MM.1S (cell line): ENCODE data around the gene UBAC2.

Experiments used
- DNase-seq: peaks from one replicate; pipeline ENCODE4 v3.0.0-alpha.2; 2015
- H2AFZ ChIP-seq: fragments of 300-600 bp; sonication (generic); 2 replicates; pipeline ENCODE4 v1.6.0; 2016; ENCODE audit warnings: antibody characterized with exemption, low read length
- H3F3A ChIP-seq: fragments of 300-600 bp; sonication (generic); 2 replicates; pipeline ENCODE4 v1.6.1; 2016; ENCODE audit warnings: mild to moderate bottlenecking, antibody characterized with exemption, low read length, moderate library complexity, mixed read lengths; ENCODE audit not compliant: insufficient read depth
- H3K27ac ChIP-seq: fragments of 300-600 bp; sonication (generic); 2 replicates; pipeline ENCODE4 v1.5.1; 2016; ENCODE audit warnings: mild to moderate bottlenecking, low read length
- H3K27me3 ChIP-seq: fragments of 300-600 bp; sonication (generic); replicated peaks from 2 replicates; pipeline ENCODE4 v1.6.0; 2016; ENCODE audit warnings: low read length; ENCODE audit not compliant: insufficient read depth
- H3K36me3 ChIP-seq: fragments of 300-600 bp; sonication (generic); replicated peaks from 2 replicates; pipeline ENCODE4 v1.6.1; 2016; ENCODE audit warnings: mild to moderate bottlenecking, low read length, mixed read lengths; ENCODE audit not compliant: insufficient read depth
- H3K4me1 ChIP-seq: fragments of 300-600 bp; sonication (generic); 2 replicates; pipeline ENCODE4 v1.6.1; 2016; ENCODE audit warnings: low read length, mixed read lengths
- H3K4me2 ChIP-seq: fragments of 300-600 bp; sonication (generic); 2 replicates; pipeline ENCODE4 v1.6.0; 2016; ENCODE audit warnings: low read depth, low read length
- H3K4me3 ChIP-seq: fragments of 300-600 bp; sonication (generic); 2 replicates; pipeline ENCODE4 v1.5.1; 2016; ENCODE audit warnings: low read length, mixed read lengths
- H3K79me2 ChIP-seq: fragments of 300-600 bp; sonication (generic); 2 replicates; pipeline ENCODE4 v1.6.1; 2016; ENCODE audit warnings: mixed run types, low read length, mixed read lengths
- H3K9ac ChIP-seq: fragments of 300-600 bp; sonication (generic); 2 replicates; pipeline ENCODE4 v1.6.1; 2016; ENCODE audit warnings: low read length, mixed read lengths
- H3K9me2 ChIP-seq: fragments of 300-600 bp; sonication (generic); replicated peaks from 2 replicates; pipeline ENCODE4 v1.6.1; 2016; ENCODE audit warnings: mild to moderate bottlenecking, low read length, mixed read lengths; ENCODE audit not compliant: insufficient read depth
- H3K9me3 ChIP-seq: fragments of 300-600 bp; sonication (generic); replicated peaks from 2 replicates; pipeline ENCODE4 v1.6.1; 2016; ENCODE audit warnings: mild to moderate bottlenecking, low read length, mixed read lengths; ENCODE audit not compliant: insufficient read depth
- H4K20me1 ChIP-seq: fragments of 300-600 bp; sonication (generic); 2 replicates; pipeline ENCODE4 v1.6.1; 2016; ENCODE audit warnings: mild to moderate bottlenecking, low read length, moderate library complexity, mixed read lengths; ENCODE audit not compliant: insufficient read depth
- EZH2 ChIP-seq: fragments of 300-600 bp; sonication (generic); optimal IDR thresholded peaks from 2 replicates; pipeline ENCODE3; 2017; ENCODE audit warnings: low read depth, mild to moderate bottlenecking, antibody characterized with exemption, low read length, mixed read lengths
- EZH2phosphoT487 ChIP-seq: fragments of 300-600 bp; sonication (generic); IDR thresholded peaks from 2 replicates; pipeline ENCODE4 v1.6.1; 2018; ENCODE audit warnings: antibody characterized with exemption, low read length
- TF ChIP-seq, protein P1 (sequence below): fragments of 300-600 bp; sonication (generic); IDR thresholded peaks from 2 replicates; pipeline ENCODE4 v1.5.1; 2016; ENCODE audit warnings: antibody characterized with exemption, low read length, mixed read lengths

UBAC2 gene

GRCh38 chr13:99355267-99356011, 154.8 kb downstream of the UBAC2 start:
- Histone ChIP-seq H3K4me1 (peaks cover 23% of the 10 kb centered on the region), H3K79me2 (no peaks in the 10 kb centered on the region), H3F3A (peaks cover 10% of the 10 kb centered on the region), H3K4me3 (peak overlapping the region; percentile 22; the same call in 1 of the 2 replicates), H3K9me2 (no peaks in the 10 kb centered on the region), H3K4me2 (peak overlapping the region; percentile 88), H3K27me3 (no peaks in the 10 kb centered on the region), H3K36me3 (no peaks in the 10 kb centered on the region), H3K27ac (peak overlapping the region; percentile 66; the same call in 1 of the 2 replicates), H3K9ac (peak overlapping the region; percentile 44), H4K20me1 (no peaks in the 10 kb centered on the region), H3K9me3 (no peaks in the 10 kb centered on the region), H2AFZ (no peak overlapping the region)
- no peak for TF ChIP-seq EZH2
- no peak for TF ChIP-seq EZH2phosphoT487
- TF ChIP-seq, protein P1, sequence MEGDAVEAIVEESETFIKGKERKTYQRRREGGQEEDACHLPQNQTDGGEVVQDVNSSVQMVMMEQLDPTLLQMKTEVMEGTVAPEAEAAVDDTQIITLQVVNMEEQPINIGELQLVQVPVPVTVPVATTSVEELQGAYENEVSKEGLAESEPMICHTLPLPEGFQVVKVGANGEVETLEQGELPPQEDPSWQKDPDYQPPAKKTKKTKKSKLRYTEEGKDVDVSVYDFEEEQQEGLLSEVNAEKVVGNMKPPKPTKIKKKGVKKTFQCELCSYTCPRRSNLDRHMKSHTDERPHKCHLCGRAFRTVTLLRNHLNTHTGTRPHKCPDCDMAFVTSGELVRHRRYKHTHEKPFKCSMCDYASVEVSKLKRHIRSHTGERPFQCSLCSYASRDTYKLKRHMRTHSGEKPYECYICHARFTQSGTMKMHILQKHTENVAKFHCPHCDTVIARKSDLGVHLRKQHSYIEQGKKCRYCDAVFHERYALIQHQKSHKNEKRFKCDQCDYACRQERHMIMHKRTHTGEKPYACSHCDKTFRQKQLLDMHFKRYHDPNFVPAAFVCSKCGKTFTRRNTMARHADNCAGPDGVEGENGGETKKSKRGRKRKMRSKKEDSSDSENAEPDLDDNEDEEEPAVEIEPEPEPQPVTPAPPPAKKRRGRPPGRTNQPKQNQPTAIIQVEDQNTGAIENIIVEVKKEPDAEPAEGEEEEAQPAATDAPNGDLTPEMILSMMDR = no peak
- DNase-seq = no peak

GRCh38 chr13:99356012-99356261, 155.3 kb downstream of the UBAC2 start:
- peaks cover 10% of the 10 kb centered on the region for H3F3A ChIP-seq
- no peaks in the 10 kb centered on the region for H4K20me1 ChIP-seq
- H3K27ac ChIP-seq = peak overlapping the region; percentile 66; the same call in 1 of the 2 replicates
- no peak overlapping the region for H2AFZ ChIP-seq
- no peaks in the 10 kb centered on the region for H3K9me3 ChIP-seq
- H3K4me3 ChIP-seq = peak overlapping the region; percentile 22; the same call in 1 of the 2 replicates
- H3K4me2 ChIP-seq = peak overlapping the region; percentile 88
- no peaks in the 10 kb centered on the region for H3K36me3 ChIP-seq
- no peak for DNase-seq
- TF ChIP-seq EZH2 = no peak
- TF ChIP-seq, protein P1 = no peak
- no peak for TF ChIP-seq EZH2phosphoT487
- no peaks in the 10 kb centered on the region for H3K27me3 ChIP-seq
- H3K79me2 ChIP-seq = no peaks in the 10 kb centered on the region
- H3K9ac ChIP-seq = peak overlapping the region; percentile 44
- no peaks in the 10 kb centered on the region for H3K9me2 ChIP-seq
- H3K4me1 ChIP-seq = peaks cover 23% of the 10 kb centered on the region

DNA sequence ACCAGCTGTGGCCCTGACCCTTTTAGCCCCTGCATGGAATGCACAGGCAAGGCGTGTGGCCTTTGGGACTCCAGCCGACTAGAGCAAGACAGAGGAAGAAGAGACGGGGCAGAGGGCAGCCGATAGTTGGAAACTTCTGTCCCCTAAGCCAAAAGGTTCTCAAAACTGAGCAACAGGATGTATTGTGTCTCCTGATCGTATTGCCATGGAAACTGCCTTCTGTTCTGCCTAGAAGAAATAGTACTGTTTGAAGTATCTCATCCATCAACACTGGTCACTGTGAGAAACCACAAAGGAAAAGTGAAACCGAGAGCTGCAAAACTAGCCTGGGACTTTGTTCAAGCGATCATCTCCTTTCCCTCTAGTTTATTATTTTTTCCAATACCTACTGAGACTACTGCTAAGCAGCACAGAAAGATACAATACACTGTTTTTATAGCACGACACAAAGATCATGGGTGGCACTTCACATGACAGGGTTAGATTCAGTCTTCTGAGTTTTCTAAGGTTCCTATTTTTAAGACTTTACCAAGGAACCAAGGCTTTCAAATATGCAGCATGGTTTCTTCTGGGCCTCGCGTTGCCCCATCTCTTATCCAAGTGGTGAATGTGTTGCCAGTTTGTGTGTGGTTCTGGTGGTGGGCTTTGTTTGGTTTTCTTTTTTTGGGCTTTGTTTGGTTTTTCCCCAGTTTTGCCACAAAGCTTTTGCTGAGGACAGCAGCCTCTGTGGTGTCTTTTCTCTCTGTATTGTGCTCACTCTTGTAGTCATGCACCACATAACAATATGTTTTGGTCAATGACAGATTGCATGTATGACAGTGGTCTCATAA, 155.8 kb downstream of the UBAC2 start:
- peak; percentile 87 for DNase-seq

More for the DNA sequence above, 155.8 kb downstream of the UBAC2 start:
- Histone ChIP-seq H3K9ac (peak overlapping the region; percentile 44), H3K4me1 (peaks cover 23% of the 10 kb centered on the region), H3K4me3 (peak overlapping the region; percentile 22; the same call in 1 of the 2 replicates), H3K27me3 (no peaks in the 10 kb centered on the region), H3F3A (peaks cover 10% of the 10 kb centered on the region), H2AFZ (no peak overlapping the region), H3K79me2 (no peaks in the 10 kb centered on the region), H3K27ac (peak overlapping the region; percentile 66), H3K9me2 (no peaks in the 10 kb centered on the region), H3K9me3 (no peaks in the 10 kb centered on the region), H4K20me1 (no peaks in the 10 kb centered on the region), H3K36me3 (no peaks in the 10 kb centered on the region), H3K4me2 (peak overlapping the region; percentile 88)
- TF ChIP-seq, protein P1 = no peak
